K562 (cell line): ENCODE data around the gene GTPBP2. TPM values are rescaled to one million over a fixed set of nuclear protein-coding genes. Genes with fewer than 3 reads are reported as not detected.

ENCODE experiments used
- CHD1 ChIP-seq: fragments of 200-600 bp; sonication (generic); IDR thresholded peaks from one replicate; pipeline ENCODE4 v1.6.1; 2012; ENCODE audit warnings: mild to moderate bottlenecking, moderate library complexity, low read length, inconsistent platforms
- HEY1 ChIP-seq: fragments of 250-450 bp; sonication (Bioruptor Pico); IDR thresholded peaks from 2 replicates; pipeline ENCODE4 v1.5.0; 2020; ENCODE audit warnings: mild to moderate bottlenecking, moderate library complexity, borderline replicate concordance
- NR1H2 ChIP-seq: sonication (generic); formaldehyde crosslinking; IDR thresholded peaks from 2 replicates; pipeline ENCODE4 v1.4.0; 2020; ENCODE audit warnings: mild to moderate bottlenecking, missing genetic modification reagents
- STAT5A ChIP-seq: IDR thresholded peaks from 2 replicates; pipeline ENCODE4 v1.6.1; 2012; ENCODE audit warnings: low read length, inconsistent platforms, borderline replicate concordance
- TCFL5 ChIP-seq: fragments of 250-450 bp; sonication (Bioruptor Pico); conservative IDR thresholded peaks from 2 replicates; pipeline ENCODE4 v1.6.1; 2021; ENCODE audit warnings: mild to moderate bottlenecking, moderate library complexity, matching md5 sums
- XRCC4 ChIP-seq: IDR thresholded peaks from one replicate; pipeline ENCODE4 v1.6.1; 2011; ENCODE audit not compliant: insufficient read depth, insufficient read length; ENCODE audit errors: extremely low read depth
- ZBED1 ChIP-seq: IDR thresholded peaks from 2 replicates; pipeline ENCODE4 v1.6.1; 2014
- ZBTB1 ChIP-seq: sonication (generic); formaldehyde crosslinking; IDR thresholded peaks from 2 replicates; pipeline ENCODE4 v1.8.1; 2023; ENCODE audit warnings: missing genetic modification reagents, low read depth, mild to moderate bottlenecking, borderline replicate concordance
- ZBTB34 ChIP-seq: fragments of 250-450 bp; sonication (Bioruptor Pico); IDR thresholded peaks from 2 replicates; pipeline ENCODE4 v1.8.0; 2021; ENCODE audit warnings: mild to moderate bottlenecking, moderate library complexity
- ZNF384 ChIP-seq: IDR thresholded peaks from 2 replicates; pipeline ENCODE4 v1.6.1; 2012; ENCODE audit warnings: low read depth, low read length, improper control_type of control experiment
- polyA plus RNA-seq, 8 experiments: library from polyadenylated mRNA; depleted of rRNA in 4 of 8; stranded (reverse) in 5 of 8; unstranded in 3 of 8; fragments of >200 nt; fragmentation: Nextera tagmentation in 2 of 8; fragmentation: Illumina TruSeq in 1 of 8; extraction: Ambion mirVana in 2 of 8; extraction: Trizol in 1 of 8; gene quantifications; 2 replicates each; pipeline versions ENCODE4 v1.2.1 to v1.2.3, GENCODE V29; 2011 to 2014; ENCODE audit warnings: inconsistent platforms in 1 of 8, missing spikeins in 1 of 8
- total RNA-seq, 7 experiments: library from RNA; depleted of rRNA in 6 of 7; stranded (reverse); fragments of >200 nt in 6 of 7; fragmentation: Illumina TruSeq in 2 of 7; extraction: Trizol in 2 of 7; gene quantifications; 2 replicates each; pipeline versions ENCODE4 v1.2.1 to v1.2.3, GENCODE V29; 2011 to 2021; ENCODE audit warnings: low replicate concordance in 1 of 7
- TF ChIP-seq, protein P1 (sequence below): fragments of 250-450 bp; sonication (Bioruptor Pico); IDR thresholded peaks from 2 replicates; pipeline ENCODE4 v1.8.0; 2022; ENCODE audit warnings: moderate library complexity, mild to moderate bottlenecking, inconsistent platforms
- TF ChIP-seq, protein P2 (sequence below): fragments of 450-650 bp; IDR thresholded peaks from 2 replicates; pipeline ENCODE4 v1.6.1; 2014; ENCODE audit warnings: low read depth, mild to moderate bottlenecking, moderate library complexity, borderline replicate concordance
- TF ChIP-seq, protein P3 (sequence below), 2 experiments: fragments of 450-650 bp; formaldehyde crosslinking in 1 of 2; IDR thresholded peaks; 2 replicates each; pipeline versions ENCODE4 v1.4.0 to v1.6.1; 2014 to 2020; ENCODE audit warnings: mild to moderate bottlenecking in 2 of 2, borderline replicate concordance in 1 of 2, low read depth in 1 of 2

The GTPBP2 gene
- total and polyA plus RNA-seq, 9 of the 15 experiments (the other 6 are each of a cell fraction or from before 2014, with no cell fraction given), result 48.4 to 196 (median 111) TPM

- no peak for TF ChIP-seq ZBTB1 (CRISPR knock-in tag)
- no peak; the same call in 1 of the 2 replicates for TF ChIP-seq TCFL5 (CRISPR knock-in tag)
- TF ChIP-seq, protein P1, sequence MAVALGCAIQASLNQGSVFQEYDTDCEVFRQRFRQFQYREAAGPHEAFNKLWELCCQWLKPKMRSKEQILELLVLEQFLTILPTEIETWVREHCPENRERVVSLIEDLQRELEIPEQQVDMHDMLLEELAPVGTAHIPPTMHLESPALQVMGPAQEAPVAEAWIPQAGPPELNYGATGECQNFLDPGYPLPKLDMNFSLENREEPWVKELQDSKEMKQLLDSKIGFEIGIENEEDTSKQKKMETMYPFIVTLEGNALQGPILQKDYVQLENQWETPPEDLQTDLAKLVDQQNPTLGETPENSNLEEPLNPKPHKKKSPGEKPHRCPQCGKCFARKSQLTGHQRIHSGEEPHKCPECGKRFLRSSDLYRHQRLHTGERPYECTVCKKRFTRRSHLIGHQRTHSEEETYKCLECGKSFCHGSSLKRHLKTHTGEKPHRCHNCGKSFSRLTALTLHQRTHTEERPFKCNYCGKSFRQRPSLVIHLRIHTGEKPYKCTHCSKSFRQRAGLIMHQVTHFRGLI (CRISPR knock-in tag), result no peak
- no peak for TF ChIP-seq STAT5A
- TF ChIP-seq, protein P2, sequence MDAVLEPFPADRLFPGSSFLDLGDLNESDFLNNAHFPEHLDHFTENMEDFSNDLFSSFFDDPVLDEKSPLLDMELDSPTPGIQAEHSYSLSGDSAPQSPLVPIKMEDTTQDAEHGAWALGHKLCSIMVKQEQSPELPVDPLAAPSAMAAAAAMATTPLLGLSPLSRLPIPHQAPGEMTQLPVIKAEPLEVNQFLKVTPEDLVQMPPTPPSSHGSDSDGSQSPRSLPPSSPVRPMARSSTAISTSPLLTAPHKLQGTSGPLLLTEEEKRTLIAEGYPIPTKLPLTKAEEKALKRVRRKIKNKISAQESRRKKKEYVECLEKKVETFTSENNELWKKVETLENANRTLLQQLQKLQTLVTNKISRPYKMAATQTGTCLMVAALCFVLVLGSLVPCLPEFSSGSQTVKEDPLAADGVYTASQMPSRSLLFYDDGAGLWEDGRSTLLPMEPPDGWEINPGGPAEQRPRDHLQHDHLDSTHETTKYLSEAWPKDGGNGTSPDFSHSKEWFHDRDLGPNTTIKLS, result no peak
- TF ChIP-seq XRCC4, result no peak
- TF ChIP-seq NR1H2 (CRISPR knock-in tag), result no peak
- TF ChIP-seq HEY1 (CRISPR knock-in tag), result no peak
- no peak for TF ChIP-seq CHD1
- TF ChIP-seq, protein P3, sequence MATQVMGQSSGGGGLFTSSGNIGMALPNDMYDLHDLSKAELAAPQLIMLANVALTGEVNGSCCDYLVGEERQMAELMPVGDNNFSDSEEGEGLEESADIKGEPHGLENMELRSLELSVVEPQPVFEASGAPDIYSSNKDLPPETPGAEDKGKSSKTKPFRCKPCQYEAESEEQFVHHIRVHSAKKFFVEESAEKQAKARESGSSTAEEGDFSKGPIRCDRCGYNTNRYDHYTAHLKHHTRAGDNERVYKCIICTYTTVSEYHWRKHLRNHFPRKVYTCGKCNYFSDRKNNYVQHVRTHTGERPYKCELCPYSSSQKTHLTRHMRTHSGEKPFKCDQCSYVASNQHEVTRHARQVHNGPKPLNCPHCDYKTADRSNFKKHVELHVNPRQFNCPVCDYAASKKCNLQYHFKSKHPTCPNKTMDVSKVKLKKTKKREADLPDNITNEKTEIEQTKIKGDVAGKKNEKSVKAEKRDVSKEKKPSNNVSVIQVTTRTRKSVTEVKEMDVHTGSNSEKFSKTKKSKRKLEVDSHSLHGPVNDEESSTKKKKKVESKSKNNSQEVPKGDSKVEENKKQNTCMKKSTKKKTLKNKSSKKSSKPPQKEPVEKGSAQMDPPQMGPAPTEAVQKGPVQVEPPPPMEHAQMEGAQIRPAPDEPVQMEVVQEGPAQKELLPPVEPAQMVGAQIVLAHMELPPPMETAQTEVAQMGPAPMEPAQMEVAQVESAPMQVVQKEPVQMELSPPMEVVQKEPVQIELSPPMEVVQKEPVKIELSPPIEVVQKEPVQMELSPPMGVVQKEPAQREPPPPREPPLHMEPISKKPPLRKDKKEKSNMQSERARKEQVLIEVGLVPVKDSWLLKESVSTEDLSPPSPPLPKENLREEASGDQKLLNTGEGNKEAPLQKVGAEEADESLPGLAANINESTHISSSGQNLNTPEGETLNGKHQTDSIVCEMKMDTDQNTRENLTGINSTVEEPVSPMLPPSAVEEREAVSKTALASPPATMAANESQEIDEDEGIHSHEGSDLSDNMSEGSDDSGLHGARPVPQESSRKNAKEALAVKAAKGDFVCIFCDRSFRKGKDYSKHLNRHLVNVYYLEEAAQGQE (IDR thresholded peaks at IDR 0.05; ENCODE audit: borderline replicate concordance), result no peak
- TF ChIP-seq, protein P3 (CRISPR knock-in tag; IDR thresholded peaks at IDR 0.05; ENCODE audit: low read depth), result peak; percentile 54
- peak; percentile 70; the same call in 1 of the 2 replicates for TF ChIP-seq ZBED1
- TF ChIP-seq ZBTB34 (CRISPR knock-in tag), result no peak
- TF ChIP-seq ZNF384, result no peak
Observed at GRCh38 chr6:43628393-43629103, 516 bp downstream of the GTPBP2 start (continued).
